GM10847 (cell line): ENCODE data around the gene ZNF232.
A peak's percentile ranks its signal among the peaks of the same experiment; 100 is the strongest.

ENCODE experiments used
- POLR2A ChIP-seq: IDR thresholded peaks from 2 replicates; pipeline ENCODE4 v1.6.1; 2011; ENCODE audit not compliant: insufficient read length; ENCODE audit errors: extremely low read depth

Gene ZNF232

GRCh38 chr17:5120036-5120435, 8.4 kb upstream of the ZNF232 start:
- TF ChIP-seq POLR2A = no peak

GRCh38 chr17:5118219-5118618, 6.5 kb upstream of the ZNF232 start:
- TF ChIP-seq POLR2A = no peak

- no peak for TF ChIP-seq POLR2A
Observed at GRCh38 chr17:5115673-5116651, 4.3 kb upstream of the ZNF232 start, which contains the start of gene USP6. Gene USP6 (plus strand): TSS chr17:5116032. CDS start chr17:5130368, 14,336 bp downstream.

GRCh38 chr17:5110816-5111215, 862 bp downstream of the ZNF232 start:
- TF ChIP-seq POLR2A = no peak

GRCh38 chr17:5100832-5101231, 10.8 kb downstream of the ZNF232 start:
- no peak for TF ChIP-seq POLR2A

- no peak for TF ChIP-seq POLR2A
Observed at GRCh38 chr17:5099271-5099670, 12.4 kb downstream of the ZNF232 start.

GRCh38 chr17:5097101-5097834, 14.4 kb downstream of the ZNF232 start:
- TF ChIP-seq POLR2A = no peak

- TF ChIP-seq POLR2A = no peak
Observed at GRCh38 chr17:5096731-5097100, 15.0 kb downstream of the ZNF232 start.

- TF ChIP-seq POLR2A = no peak
Observed at GRCh38 chr17:5092218-5093010, 19.3 kb downstream of the ZNF232 start.

GRCh38 chr17:5080591-5080990, 31.1 kb downstream of the ZNF232 start:
- no peak for TF ChIP-seq POLR2A

- peak; percentile 65 for TF ChIP-seq POLR2A
Observed at GRCh38 chr17:5078106-5079028, 33.3 kb downstream of the ZNF232 start, which contains the start of gene ZFP3. Gene ZFP3 (plus strand): TSS chr17:5078467. CDS start chr17:5091505, 13,038 bp downstream.

GRCh38 chr17:5077781-5078105, 33.9 kb downstream of the ZNF232 start:
- no peak for TF ChIP-seq POLR2A

- no peak for TF ChIP-seq POLR2A
Observed at GRCh38 chr17:5069724-5070123, 42.0 kb downstream of the ZNF232 start.

GRCh38 chr17:5068236-5068635, 43.4 kb downstream of the ZNF232 start:
- no peak for TF ChIP-seq POLR2A

- no peak for TF ChIP-seq POLR2A
Observed at GRCh38 chr17:5065227-5065744, 46.4 kb downstream of the ZNF232 start.
